NCI-H1436 treated with DMSO at 0.1 percent for 48 hours (cell line): ENCODE data around the gene ANXA7.
"Not testable (repeated sequence)": the region's sequence is repeated elsewhere in the genome, so short reads cannot be mapped to it uniquely, and the experiment has no call there.

ENCODE experiments used
- DNase-seq: peaks from one replicate; lab custom pipeline; 2025; lab: John Stamatoyannopoulos, UW

Gene ANXA7

GRCh38 chr10:73338801-73339368 is 75.0 kb downstream of the ANXA7 start:
- no peak for DNase-seq

GRCh38 chr10:73333202-73333601 is 80.7 kb downstream of the ANXA7 start:
- no peak for DNase-seq

GRCh38 chr10:73332379-73332778 is 81.5 kb downstream of the ANXA7 start:
- no peak for DNase-seq

- not testable (repeated sequence) for DNase-seq
Measured at GRCh38 chr10:73328523-73328922, 85.3 kb downstream of the ANXA7 start.

- DNase-seq, result not testable (repeated sequence)
Measured at GRCh38 chr10:73325290-73325689, 88.6 kb downstream of the ANXA7 start.
